A673 (cell line): ENCODE measurements around the gene SLC24A4.

ENCODE experiments used
- CTCF ChIP-seq: fragments of 300-800, 200-600 bp; sonication (generic); conservative IDR thresholded peaks from 2 replicates; pipeline ENCODE4 v1.5.1; 2017; ENCODE audit warnings: low read depth, mild to moderate bottlenecking, antibody characterized with exemption, low read length, moderate library complexity, mixed read lengths
- EZH2 ChIP-seq: fragments of 200-600 bp; sonication (generic); IDR thresholded peaks from 2 replicates; pipeline ENCODE4 v1.6.1; 2017; ENCODE audit warnings: borderline replicate concordance, low read depth, mild to moderate bottlenecking, mixed read lengths, antibody characterized with exemption, low read length; ENCODE audit not compliant: poor library complexity, severe bottlenecking

GRCh38 chr14:92341791-92342190, 18.8 kb downstream of the SLC24A4 start:
- no peak for TF ChIP-seq CTCF
- no peak for TF ChIP-seq EZH2
